Stimulated activated CD8-positive, alpha-beta memory T cell treated with anti-CD3 and anti-CD28 coated beads, Interleukin-4, amount 100 ng/mL, for 24 hours (primary cell): ENCODE measurements around the gene FBXO11.

ENCODE experiments used
- DNase-seq: peaks from one replicate; pipeline ENCODE4 v3.0.0-alpha.2; 2020; ENCODE audit warnings: low read depth

FBXO11 gene

GRCh38 chr2:47783486-47784351, 122.6 kb downstream of the FBXO11 start:
- DNase-seq, result peak; percentile 52

GRCh38 chr2:47782671-47783485, 123.4 kb downstream of the FBXO11 start, which contains the start of gene MSH6:
Gene MSH6 (plus strand): TSS chr2:47783145. CDS start chr2:47783234, 89 bp downstream.
- DNase-seq, result peak; percentile 82

GRCh38 chr2:47782381-47782670, 124.0 kb downstream of the FBXO11 start:
- DNase-seq, result no peak

- no peak for DNase-seq
These were observed 126.9 kb downstream of the FBXO11 start for GRCh38 chr2:47779426-47779790.

- no peak for DNase-seq
These were observed 127.4 kb downstream of the FBXO11 start for GRCh38 chr2:47778698-47779425.

- DNase-seq, result no peak
These were observed 128.9 kb downstream of the FBXO11 start for GRCh38 chr2:47777277-47777937.

GRCh38 chr2:47774567-47774966, 131.7 kb downstream of the FBXO11 start:
- no peak for DNase-seq

- DNase-seq, result no peak
These were observed 134.0 kb downstream of the FBXO11 start for GRCh38 chr2:47772343-47772742.

- DNase-seq, result no peak
These were observed 135.1 kb downstream of the FBXO11 start for GRCh38 chr2:47771211-47771610.

- DNase-seq, result no peak
These were observed 137.0 kb downstream of the FBXO11 start for GRCh38 chr2:47769318-47769717.

- DNase-seq, result peak; percentile 57
These were observed 138.3 kb downstream of the FBXO11 start for GRCh38 chr2:47767880-47768609.

GRCh38 chr2:47767497-47767844, 138.8 kb downstream of the FBXO11 start:
- no peak for DNase-seq

- DNase-seq, result no peak
These were observed 154.4 kb downstream of the FBXO11 start for GRCh38 chr2:47751856-47752414.

- no peak for DNase-seq
These were observed 158.4 kb downstream of the FBXO11 start for GRCh38 chr2:47747878-47748277.

- DNase-seq, result no peak
These were observed 162.2 kb downstream of the FBXO11 start for GRCh38 chr2:47744074-47744473.

GRCh38 chr2:47741637-47742036, 164.7 kb downstream of the FBXO11 start:
- DNase-seq, result no peak

- no peak for DNase-seq
These were observed 165.2 kb downstream of the FBXO11 start for GRCh38 chr2:47741101-47741500.
